ENCODE data around the gene ECI1.
"Not testable (repeated sequence)": the region's sequence is repeated elsewhere in the genome, so short reads cannot be mapped to it uniquely, and the experiment has no call there.

ECI1 gene

DNA sequence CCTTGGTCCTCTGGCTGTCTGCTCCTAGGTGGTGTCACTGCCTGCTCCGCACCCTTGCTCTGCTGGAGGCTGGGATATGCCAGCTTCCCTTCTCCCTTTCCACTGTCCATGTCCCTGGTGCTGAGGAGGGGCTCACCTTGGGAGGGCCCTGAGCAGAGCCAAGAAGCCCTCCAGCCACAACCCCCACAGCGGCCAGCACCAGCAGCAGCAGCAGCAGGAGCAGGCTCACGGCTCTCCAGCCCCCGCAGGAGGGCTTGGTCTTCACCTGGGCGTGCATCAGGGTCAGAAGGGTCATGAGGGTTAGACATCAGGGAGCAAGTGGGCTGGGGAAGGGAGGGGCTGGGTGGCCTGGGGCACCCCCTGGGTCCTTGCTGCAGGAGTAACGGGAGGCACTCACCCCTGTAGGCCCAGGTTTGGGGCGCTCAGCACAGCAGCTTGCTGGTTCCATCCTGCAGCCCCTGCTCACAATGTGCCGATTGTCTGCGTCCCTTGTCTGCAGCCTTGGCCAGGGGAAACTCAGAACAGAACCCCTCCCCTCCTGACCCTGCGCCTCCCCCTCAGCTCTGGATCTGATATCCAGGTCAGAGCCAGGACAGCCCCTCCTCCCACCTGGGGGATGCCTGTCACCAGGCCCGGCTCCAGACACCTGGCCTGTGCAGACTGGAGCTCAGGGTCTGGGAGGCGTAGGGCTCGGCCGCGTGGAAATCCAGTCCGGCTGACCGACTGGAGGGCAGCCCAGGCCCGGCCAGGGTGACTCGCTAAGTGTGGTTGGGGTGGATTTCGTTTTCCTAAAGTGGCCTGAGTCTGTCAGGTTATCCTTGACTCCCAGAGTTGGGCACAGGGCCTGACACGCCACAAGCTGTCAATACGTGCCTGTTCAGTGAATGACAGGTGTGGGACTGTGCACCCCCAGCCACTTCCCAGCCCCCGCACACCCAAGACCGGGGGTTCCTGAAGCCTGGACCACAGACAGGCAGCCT, 40.7 kb downstream of the ECI1 start, which contains the start of gene BRICD5:
BRICD5 (minus strand) TSS at position 478 of the 980 bp plus-strand sequence; CDS start at position 448, 30 bp downstream.
- DNase-seq (ENCODE audit: low spot score) = no peak

DNA sequence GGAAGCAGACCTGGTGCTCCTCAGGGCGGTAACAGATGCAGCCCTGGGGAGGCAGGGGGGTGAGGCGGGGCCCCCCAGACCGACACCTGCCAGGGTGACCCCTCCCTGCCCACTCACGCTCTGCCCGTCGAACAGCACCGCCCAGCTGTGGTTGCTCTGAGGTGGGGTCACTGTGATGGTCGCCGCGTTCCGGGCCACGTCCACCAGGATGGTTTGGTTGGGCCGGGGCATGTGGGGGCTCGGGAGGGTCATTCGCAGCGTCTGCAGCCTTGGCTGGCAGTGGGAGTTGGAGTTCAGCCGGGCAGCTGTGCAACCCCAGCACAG, 41.4 kb downstream of the ECI1 start:
- no peak for DNase-seq (ENCODE audit: low spot score)

- no peak for DNase-seq (ENCODE audit: low spot score)
Measured at GRCh38 chr16:2209258-2210008, 42.0 kb downstream of the ECI1 start.

DNA sequence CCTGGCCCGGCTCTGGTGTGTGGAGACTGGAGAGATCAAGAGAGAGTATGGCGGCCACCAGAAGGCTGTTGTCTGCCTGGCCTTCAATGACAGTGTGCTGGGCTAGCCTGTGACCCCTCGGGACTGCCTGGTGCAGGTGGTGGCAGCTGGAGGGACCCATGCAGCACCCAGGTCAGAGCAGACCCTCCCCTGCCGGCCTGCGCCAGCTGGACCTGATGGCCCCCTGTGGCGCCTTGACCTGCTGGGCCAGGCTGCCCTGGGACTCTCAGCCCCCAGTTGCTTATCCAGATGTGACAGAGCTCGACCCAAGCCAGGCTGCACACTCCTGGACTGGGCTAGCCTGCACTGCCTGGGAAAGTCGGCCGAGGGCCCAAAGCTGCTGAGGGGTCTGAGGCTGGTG, 42.6 kb downstream of the ECI1 start:
- no peak for DNase-seq (ENCODE audit: low spot score)

- no peak for DNase-seq (ENCODE audit: low spot score)
Measured at GRCh38 chr16:2208308-2208707, 43.1 kb downstream of the ECI1 start.

DNA sequence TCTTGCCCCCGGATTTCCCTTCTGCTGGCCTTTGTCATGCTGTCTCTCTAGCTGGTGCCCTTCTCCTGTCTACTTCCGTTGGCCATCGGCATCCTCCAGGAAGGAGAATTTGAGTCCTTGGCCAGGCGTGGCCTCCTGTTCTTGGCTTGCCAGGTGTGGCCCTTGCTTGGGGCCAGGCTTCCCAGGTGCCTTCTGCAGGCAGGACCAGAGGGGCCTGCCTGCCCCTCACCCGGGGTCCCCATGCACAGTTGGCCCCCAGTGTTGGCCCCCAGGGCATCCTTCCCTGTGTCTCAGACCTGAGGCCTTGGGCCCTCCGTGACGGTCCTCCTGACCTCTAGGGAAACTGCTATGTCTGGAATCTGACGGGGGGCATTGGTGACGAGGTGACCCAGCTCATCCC, 43.5 kb downstream of the ECI1 start:
- DNase-seq (ENCODE audit: low spot score) = no peak

DNA sequence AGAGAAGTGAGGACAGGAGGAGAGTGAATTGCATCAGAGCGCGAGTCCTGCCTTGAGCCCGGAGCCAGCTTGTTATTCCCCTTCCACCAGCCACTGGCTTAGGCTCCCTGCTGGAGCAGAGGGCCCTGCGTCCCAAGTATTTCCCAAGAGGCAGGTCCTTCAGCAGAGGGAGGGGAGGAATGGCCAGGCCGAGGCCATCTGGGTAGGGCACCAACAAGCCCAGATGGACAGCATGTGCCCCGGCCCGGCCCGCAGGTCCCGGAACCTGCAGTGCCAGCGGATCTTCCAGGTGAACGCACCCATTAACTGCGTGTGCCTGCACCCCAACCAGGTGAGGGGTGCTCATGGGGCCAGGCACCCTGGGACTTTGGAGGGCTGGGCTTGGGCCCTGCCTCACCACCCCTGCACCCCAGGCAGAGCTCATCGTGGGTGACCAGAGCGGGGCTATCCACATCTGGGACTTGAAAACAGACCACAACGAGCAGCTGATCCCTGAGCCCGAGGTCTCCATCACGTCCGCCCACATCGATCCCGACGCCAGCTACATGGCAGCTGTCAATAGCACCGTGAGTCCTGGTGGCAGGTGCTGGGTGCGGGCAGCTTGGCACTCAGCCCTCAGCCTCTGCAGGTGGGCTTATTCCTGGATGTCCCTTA, 44.5 kb downstream of the ECI1 start:
- no peak for DNase-seq (ENCODE audit: low spot score)

DNA sequence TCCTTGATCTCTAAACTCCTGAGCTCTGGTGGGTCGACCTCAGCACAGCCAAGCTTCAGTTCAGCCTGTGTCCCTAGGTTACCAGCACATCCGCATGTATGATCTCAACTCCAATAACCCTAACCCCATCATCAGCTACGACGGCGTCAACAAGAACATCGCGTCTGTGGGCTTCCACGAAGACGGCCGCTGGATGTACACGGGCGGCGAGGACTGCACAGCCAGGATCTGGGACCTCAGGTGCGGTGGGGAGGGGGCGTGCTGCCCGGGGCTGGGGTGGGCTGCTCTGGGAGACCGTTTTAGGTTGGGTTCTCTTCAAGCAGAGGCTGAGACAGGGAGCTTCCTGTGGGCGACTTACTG, 45.0 kb downstream of the ECI1 start:
- no peak for DNase-seq (ENCODE audit: low spot score)

GRCh38 chr16:2205967-2206313, 45.4 kb downstream of the ECI1 start:
- no peak for DNase-seq (ENCODE audit: low spot score)

DNA sequence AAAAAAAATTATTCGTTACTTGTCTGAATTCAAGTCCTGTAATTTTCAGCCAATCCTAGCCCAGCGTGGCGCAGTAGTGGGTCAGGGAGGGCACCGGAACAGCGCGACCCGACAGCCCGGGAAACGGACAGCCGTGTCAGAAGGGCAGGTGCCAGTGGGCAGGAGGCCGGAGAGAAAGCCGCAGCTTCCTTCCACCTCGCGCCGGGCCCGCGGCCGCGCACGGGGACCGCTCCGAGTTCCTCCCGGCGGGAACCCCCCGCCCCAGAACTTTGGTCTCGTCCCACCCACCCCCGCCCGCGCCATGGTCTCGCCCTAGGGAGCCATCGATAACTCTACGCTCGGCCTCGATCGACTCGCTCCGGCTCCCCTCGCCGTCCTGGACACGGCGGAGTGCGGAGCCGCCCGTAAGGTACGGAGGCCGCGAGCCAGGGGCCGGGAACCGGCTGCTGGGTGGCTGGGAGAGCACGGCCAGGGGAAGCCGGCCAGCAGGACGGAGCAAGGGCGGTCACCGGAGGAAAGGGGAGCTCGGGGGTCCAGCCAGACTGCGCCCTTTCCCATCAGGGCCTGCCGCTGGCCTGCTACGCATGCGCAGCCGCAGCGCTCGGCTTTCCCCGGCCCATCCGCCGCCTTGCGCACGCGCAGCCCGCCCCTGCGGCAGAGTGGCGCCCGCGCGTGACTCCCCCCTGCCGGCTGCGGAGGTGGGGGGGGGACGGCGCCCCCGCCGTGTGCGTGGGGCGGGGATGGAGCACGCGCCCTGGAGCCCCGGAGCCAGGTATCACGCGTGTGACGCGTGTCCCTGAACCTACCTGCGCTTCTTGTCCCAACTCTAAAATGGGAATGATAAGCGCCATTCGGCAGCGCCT, 46.1 kb downstream of the ECI1 start, which contains the start of gene MLST8:
MLST8 (plus strand) TSS at position 351 of the 863 bp plus-strand sequence. CDS start 632 bp downstream, outside the sequence.
- peak; percentile 94 for DNase-seq (ENCODE audit: low spot score)

DNA sequence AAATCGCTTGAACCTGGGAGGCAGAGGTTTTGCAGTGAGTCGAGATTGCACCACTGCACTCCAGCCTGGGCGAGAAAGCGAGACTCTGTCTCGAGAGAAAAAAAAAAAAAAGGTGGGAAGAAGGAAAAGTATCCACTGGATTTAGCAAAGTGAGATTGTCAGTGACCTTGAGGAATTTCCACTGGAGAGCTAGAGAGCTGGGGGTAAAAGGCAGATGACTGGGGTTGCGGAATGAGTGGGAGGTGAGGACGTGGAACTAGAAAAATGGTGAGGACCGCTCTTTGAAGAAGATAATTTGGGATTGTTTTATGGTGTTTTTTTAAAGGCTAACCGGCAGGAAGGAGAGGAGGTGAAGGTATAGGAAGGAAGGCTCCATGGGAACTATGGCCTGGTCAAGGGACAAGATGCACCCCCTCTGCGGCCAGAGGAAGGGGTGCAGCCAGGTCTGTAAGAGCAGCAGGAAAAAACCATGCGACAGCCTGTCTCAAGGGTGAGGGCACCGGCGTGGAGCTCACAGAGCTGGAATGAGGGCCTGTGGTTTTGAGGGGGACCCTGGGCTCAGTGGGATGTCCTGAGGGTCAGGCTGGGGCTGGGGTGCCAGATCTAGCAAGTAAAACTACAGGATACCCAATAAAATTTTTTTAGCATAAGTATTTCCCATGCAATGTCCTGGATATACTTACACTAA, 46.8 kb downstream of the ECI1 start:
- DNase-seq (ENCODE audit: low spot score) = no peak

DNA sequence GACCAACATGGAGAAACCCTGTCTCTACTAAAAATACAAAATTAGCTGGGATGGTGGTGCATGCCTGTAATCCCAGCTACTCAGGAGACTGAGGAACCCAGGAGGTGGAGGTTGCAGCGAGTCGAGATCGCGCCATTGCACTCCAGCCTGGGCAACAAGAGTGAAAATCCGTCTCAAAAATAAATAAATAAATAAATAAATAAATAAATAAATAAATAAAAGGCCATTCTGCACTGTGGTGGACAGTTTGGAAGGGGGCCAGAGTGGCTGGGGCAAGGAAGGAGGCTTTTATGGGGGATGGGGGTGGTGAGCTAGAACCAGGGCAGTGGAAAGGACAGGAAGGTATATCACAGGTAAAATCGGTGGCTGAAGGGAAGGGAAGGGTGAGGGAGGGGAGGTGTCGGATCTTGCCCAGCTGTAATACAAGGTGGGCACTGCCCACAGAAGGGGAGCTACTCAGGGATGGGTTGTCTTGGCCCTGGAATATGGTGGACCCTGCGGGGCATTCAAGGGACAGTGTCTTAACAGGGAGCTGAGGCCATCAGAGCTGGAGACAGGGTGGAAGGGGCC, 48.2 kb downstream of the ECI1 start:
- DNase-seq (ENCODE audit: low spot score) = not testable (repeated sequence)

DNA sequence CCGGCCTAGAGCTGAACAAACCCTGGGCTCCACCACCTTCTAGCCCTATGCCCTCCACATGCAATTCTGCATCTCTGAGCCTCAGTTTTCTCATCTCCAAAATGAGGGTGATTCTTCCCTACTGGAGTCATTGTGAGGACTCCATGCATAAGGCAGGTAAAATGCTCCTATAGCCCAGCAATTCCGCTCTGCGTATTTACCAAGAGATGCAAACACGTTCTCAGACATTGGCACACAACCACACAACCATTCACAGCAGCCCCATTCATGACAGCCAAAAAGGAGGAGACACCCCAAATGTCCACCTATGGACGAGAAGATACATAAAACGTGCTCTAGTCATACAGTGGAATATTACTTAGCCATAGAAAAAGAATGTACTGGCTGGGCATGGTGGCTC, 51.1 kb downstream of the ECI1 start:
- DNase-seq (ENCODE audit: low spot score) = no peak

GRCh38 chr16:2199621-2200139, 51.7 kb downstream of the ECI1 start:
- DNase-seq (ENCODE audit: low spot score) = no peak

GRCh38 chr16:2199095-2199494, 52.3 kb downstream of the ECI1 start:
- no peak for DNase-seq (ENCODE audit: low spot score)

GRCh38 chr16:2198283-2198682, 53.1 kb downstream of the ECI1 start:
- no peak for DNase-seq (ENCODE audit: low spot score)

- DNase-seq (ENCODE audit: low spot score) = no peak
Measured at GRCh38 chr16:2197765-2198164, 53.6 kb downstream of the ECI1 start.

DNA sequence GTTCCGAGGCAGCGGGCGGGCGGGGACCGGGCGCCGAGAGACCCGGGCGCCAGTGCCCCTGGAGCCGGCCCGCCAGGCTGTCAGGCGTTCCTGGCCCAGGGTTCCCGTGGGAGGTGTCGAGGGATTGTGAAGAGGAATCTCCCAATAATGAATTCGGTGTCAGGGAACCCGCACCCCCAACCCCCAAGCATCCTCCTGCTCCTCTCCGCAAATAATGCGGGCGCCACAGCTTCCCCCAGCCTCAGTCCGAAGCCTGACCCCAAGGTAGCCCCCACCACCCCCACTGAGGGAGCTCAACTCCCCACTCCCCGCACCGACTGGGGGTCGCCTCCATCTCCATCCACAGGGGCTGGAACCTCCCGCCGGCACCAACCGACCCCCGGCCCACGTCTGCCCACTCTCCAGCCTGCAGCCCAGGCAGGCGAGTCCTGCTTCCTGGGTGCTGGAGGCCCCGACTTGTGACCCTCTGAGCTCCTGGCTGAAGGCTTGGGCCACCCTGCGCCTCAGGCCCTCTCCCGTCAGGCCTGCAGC, 54.3 kb downstream of the ECI1 start:
- no peak for DNase-seq (ENCODE audit: low spot score)

- DNase-seq (ENCODE audit: low spot score) = no peak
Measured at GRCh38 chr16:2196162-2196980, 55.0 kb downstream of the ECI1 start, which contains the start of gene CASKIN1. CASKIN1 (minus strand) TSS chr16:2196605; CDS start chr16:2196432, 173 bp downstream.
